HTR-8/SVneo (cell line): ENCODE results near the gene RNF152.

Experiments used
- DNase-seq: peaks from one replicate; pipeline ENCODE4 v3.0.0; 2011; ENCODE audit warnings: low spot score, mixed read lengths; ENCODE audit not compliant: insufficient read length
- FAIRE-seq: peaks from 2 replicates; lab custom pipeline; 2011; peaks lifted over from hg19 to GRCh38; lab: Jason Lieb, UNC

Gene RNF152

GRCh38 chr18:61894751-61895524, 2.1 kb upstream of the RNF152 start:
- no peak for FAIRE-seq
- DNase-seq, result no peak

GRCh38 chr18:61893971-61894750, 1.4 kb upstream of the RNF152 start:
- no peak for FAIRE-seq
- DNase-seq, result peak; percentile 57

- DNase-seq (no peak), FAIRE-seq (no peak)
Measured at GRCh38 chr18:61893309-61893970, 633 bp upstream of the RNF152 start.

GRCh38 chr18:61891894-61892293, 913 bp downstream of the RNF152 start:
- no peak for FAIRE-seq
- no peak for DNase-seq

- no peak for FAIRE-seq
- no peak for DNase-seq
Measured at GRCh38 chr18:61891271-61891670, 1.5 kb downstream of the RNF152 start.

GRCh38 chr18:61890344-61890743, 2.5 kb downstream of the RNF152 start:
- no peak for DNase-seq
- FAIRE-seq, result no peak

- no peak for DNase-seq
- FAIRE-seq, result no peak
Measured at GRCh38 chr18:61889541-61889940, 3.3 kb downstream of the RNF152 start.

- DNase-seq (no peak), FAIRE-seq (no peak)
Measured at GRCh38 chr18:61888622-61889021, 4.2 kb downstream of the RNF152 start.

GRCh38 chr18:61887838-61888237, 5.0 kb downstream of the RNF152 start:
- DNase-seq (no peak), FAIRE-seq (no peak)

- FAIRE-seq (no peak), DNase-seq (no peak)
Measured at GRCh38 chr18:61883547-61883946, 9.3 kb downstream of the RNF152 start.

- no peak for FAIRE-seq
- no peak for DNase-seq
Measured at GRCh38 chr18:61882296-61883004, 10.4 kb downstream of the RNF152 start.

- DNase-seq (no peak), FAIRE-seq (no peak)
Measured at GRCh38 chr18:61876899-61877298, 15.9 kb downstream of the RNF152 start.

GRCh38 chr18:61870151-61870550, 22.7 kb downstream of the RNF152 start:
- FAIRE-seq, result no peak

GRCh38 chr18:61869636-61870035, 23.2 kb downstream of the RNF152 start:
- DNase-seq, result no peak
- no peak for FAIRE-seq

More at GRCh38 chr18:61870151-61870550, 22.7 kb downstream of the RNF152 start:
- DNase-seq, result no peak

- FAIRE-seq, result no peak
- no peak for DNase-seq
Measured at GRCh38 chr18:61865466-61866175, 27.2 kb downstream of the RNF152 start.

GRCh38 chr18:61861372-61861771, 31.4 kb downstream of the RNF152 start:
- DNase-seq, result no peak
- FAIRE-seq, result no peak

GRCh38 chr18:61860302-61860701, 32.5 kb downstream of the RNF152 start:
- FAIRE-seq (no peak), DNase-seq (no peak)

GRCh38 chr18:61859113-61859512, 33.7 kb downstream of the RNF152 start:
- no peak for FAIRE-seq
- DNase-seq, result no peak

- no peak for FAIRE-seq
- DNase-seq, result no peak
Measured at GRCh38 chr18:61856678-61857077, 36.1 kb downstream of the RNF152 start.
